Stimulated activated naive CD4-positive, alpha-beta T cell treated with Interleukin-2 at 50 U/mL for 16 hours (primary cell): Measurements from ENCODE around the gene PPP1R14C.

Experiments used
- DNase-seq: peaks from one replicate; lab custom pipeline; 2025; lab: John Stamatoyannopoulos, UW

The PPP1R14C gene

DNA sequence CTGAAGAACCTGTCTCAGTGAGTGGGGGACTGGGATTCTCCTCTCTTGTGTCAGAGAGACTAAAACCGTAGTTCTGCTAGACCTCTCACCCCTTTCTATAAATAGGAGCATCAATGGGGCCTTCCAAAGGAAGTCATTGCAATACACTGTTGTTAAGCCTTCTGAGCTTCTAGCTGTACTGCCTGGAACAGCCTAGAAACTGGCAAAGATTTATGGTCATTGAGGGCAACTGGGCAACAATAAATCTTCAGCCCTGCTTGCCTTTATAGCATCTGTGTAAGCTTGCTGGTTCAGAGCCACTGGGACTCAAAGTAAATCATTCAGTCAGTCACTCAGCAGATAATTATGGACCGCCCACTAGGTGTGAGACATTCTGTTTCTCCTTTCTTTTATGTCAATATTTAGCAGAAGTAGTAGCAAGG is 53.2 kb downstream of the PPP1R14C start:
- DNase-seq: no peak

DNA sequence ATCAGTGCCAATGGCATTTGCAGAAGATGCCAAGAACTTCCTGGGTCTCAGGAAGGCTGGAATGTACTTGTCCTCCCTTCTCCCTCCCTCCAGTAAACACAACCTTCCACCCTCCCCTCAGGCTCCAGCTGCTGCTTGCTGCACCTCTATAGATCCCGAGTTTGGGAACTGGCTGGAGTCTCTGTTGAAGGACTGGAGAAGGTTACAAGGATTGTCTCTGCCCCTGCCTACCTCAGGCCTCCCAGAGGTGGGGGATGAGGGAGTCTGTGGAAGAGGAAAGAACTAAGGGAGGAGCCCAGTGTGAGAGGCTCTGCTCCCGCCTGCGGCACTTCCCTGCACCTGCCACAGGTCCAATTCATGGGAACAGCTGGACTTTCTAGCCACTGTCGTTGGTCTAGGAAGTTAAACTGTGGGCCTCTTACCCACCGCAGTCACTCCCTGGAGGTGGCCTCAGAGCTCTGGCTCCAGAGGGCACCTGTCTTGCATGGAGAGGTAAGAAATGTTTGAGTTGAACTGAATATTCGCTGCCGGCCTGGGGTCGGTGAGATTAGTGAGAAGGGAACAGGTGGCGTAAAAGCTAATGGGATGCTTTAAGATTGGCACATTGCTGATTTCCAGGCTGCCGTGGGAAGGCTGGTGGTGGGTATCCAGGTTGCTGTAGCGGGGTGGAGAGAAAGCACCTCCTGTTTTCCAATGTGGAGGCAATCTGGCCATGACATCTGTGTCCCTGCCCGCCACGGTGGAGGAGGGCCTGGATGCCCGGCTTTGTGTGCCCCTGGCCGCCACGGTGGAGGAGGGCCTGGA is 54.3 kb downstream of the PPP1R14C start:
- no peak for DNase-seq

DNA sequence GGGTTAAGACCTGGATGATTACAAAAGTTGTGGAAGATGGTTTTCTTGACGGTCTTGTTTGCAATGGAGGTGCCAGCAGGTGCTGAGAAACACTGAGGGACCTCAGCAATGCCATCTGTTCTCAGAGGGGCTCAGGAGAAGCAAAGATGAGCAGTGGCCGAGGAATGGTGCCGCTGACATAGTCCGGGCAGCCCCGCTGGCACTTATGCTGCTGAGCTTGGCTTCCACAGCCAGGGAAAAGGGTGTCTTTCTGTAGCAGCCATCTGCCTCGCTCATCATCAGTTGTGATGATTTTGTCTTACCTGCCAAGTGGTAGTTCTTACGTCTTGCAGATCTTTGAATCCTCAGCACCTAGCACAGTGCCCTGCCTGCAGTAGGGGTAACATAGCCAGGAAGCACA is 55.7 kb downstream of the PPP1R14C start:
- DNase-seq: no peak

DNA sequence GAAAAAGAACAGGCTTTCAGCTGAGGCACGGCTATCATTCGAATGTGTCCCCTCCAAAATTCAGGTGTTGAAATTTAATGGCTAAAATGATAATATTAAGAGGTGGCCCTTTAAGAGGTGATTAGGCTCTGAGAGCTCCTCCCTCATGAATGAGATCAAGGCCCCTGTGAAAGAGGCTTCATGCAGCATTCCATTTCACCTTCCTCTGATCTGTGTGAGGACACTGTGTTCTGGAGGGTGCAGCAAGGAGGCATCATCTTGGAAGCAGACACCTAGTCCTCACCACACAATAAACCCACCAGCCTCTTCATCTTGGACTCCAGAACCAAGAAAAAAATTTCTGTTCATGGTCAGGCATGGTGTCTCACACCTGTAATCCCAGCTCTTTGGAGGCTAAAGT is 56.4 kb downstream of the PPP1R14C start:
- no peak for DNase-seq

DNA sequence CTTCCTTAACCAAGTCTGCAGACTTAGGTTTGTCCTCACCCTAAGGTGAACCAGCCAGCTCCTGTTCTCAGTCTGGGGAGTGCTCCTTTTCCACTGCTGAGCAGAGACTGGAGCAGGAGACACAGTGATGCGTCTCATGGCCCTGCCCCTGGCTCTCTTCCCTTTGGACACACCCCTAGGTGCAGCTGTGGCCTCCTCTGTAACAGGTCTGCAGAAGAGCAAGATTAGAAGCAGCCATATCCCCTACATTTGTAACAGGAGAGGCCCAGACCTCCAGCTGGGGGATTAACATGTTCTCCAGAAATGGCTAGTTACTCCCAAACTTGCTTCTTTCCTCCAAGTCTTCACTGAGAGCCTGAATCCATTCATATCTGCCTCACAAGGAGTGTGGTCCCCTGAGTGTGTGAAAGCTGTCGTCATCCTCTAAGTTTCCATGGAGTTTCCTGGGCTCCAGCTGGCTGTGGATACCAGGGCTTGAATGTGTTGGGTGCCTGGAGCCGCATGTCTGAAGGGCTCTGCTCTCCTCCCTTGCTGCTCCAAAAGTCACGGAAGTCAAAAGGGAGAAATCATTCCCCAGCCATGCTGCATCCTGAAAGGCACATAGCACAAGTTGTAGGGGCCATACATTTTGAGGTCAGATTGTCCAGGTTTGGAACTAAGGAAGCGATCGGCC is 57.7 kb downstream of the PPP1R14C start:
- DNase-seq: no peak

DNA sequence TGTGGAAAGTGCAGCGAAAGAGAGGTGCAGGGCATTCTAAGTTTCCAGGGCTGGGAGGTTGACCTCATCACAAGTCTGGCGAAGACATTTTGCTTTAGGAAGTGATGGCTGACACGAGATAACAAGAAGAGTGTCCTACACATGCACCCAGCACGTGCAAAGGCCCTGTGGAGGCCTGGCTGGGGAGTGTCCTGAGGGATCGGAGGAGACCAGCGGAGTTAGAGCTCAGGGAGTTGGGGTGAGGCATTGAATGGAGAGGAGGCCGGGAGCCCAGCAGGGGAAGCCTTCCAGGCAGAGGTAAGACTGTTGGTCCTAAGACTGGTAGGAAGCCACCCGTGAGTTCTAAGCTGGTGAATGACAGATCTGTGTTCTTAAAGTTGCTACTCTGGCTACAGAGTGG is 58.4 kb downstream of the PPP1R14C start:
- DNase-seq: no peak

DNA sequence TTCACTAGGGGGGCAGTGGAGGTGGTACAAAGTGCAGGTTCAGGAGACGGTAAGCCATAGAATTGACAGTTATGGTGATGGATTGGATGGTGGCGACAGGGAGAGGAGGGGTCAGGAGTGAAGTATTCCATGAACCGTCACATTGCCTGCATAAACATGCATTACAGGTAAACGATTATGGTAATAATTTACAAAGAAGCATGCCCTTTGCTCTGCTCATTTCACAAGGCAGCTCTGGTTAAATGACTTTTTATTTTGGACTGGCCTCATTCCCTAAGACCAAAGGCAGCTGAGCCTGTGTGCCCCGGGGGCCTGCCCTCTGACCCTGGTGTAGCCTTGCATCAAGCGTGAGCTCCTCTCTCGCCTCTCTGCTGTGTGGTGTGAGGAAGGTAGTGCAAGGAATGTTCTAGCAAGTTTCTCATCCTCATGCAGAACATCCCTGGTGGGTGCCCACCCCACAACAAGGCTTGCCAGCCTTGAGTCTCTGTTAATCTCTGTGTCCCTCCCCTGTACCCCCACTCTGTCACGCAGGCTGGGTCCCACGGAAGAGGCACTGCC is 59.0 kb downstream of the PPP1R14C start:
- no peak for DNase-seq

DNA sequence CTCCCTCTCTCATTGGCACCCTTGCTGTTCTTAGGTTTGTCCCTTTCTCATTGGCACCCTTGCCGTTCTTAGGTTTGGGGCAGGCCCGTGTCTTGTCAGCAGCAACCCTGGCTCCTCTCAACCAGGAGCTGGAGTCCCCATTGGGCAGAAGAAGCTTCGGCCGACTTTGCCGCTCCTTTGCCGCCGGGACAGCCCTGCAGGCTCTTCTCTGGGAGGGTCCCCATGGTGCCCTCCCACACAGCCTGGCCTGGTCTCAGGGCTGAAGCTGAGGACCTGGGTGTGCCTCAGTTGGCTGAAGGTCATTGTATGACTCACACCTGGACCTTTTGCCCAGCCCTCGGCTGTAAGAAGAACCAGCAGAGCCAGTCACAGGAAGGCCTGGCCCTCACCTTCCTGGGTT is 59.6 kb downstream of the PPP1R14C start:
- DNase-seq: no peak

DNA sequence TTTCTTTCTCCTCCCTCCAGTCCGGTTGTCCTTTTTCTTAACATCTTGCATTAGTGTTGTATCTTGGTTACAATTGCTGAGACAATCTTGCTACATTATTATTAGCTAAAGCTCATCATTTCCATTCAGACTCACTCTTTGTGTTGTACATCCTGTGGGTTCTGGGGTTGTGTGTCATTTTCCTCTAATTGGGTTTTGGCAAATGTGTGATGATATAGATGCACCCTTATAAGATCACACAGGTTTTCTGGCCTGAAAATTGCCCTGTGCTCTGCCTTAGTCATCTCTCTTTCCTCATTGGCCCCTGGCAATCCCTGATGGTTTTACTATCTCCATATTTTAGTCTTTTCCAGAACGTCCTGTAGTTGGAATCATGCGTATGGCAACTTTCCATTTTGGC is 60.1 kb downstream of the PPP1R14C start:
- DNase-seq: no peak

DNA sequence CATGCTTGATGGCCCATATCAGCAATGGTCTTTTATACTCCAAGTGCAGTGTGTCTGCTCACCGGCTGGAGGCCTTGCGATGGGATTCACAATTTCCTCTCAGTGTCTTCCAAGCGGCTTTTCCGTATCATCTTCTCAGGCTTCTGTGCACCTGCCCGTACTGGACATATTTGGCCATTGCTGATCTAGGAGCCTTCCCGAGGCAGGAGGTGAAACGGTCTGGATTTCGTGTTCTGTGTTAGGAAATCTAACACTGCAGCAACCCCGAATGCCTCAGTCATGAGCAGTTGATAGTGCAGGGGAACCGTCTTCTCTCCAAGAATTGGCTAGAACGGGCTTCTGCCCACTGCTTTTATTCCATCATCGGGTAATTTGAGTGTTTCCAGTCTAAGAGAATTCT is 60.5 kb downstream of the PPP1R14C start:
- DNase-seq: no peak

DNA sequence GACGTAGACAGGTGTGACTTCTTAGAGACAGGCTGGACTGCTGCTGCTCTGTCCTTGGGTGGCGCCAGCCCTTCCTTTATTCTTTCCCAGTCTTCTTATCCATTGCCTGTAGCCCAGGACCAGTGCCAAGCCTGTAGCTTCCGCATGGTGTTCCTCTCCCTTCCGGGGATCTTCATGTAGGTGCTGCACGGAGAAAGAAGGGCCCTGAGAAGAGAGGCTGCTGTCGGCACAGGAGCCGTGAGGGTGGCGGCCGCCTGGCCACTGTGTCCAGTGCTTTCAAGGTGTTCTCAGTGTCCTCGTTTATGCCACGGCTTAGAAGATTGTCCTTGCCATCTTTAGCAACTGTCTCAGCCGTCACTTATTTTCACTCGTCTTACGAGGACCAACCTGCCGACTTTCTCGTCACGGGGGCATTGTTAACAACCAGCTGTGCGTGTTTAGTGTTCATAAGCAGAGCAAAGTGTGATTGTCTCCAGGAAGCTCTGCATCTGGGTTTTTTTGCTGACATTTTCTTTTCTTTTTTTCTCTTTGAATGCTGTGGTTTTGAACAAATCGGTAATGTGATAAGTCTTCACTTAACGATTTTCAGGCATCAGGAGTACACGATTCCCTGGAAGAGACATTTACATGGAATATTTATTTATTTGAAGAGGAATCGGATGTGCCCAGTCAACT is 61.2 kb downstream of the PPP1R14C start:
- no peak for DNase-seq

DNA sequence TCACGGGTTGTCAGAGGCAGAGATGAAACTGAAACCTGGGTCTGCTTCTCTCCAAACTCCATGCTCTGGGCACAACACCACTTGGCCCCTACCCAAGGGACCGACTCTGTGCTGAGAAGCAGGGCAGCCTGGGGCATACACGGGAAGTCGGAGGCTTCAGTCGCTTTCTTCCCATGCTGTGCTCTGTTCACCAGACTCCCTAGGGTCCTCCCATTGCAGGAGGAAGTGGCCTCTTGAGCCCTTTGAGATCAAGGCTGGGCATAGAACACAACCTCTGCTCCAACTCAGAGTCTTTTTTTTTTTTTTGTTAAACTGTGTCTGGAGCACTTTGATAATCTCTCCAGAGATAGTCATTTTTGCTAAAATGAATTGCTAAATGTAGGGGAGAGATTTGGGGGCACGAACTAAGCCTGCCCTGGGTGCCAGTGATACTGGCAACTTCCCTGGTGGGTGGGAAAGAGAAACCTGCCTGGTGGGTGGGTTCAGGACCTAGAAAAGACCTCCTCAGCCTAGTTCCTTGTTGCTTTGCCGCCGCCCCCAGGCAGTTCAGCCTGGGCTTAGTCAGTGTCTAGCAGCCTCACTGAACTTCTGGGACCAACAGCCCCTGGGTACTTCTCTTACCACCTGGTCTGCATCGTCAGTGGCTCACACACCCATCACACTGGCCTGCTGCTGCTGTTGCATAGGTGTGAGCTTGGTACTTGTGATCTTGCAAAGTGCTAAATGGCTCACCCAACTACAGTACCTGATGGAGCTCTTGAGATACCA is 62.0 kb downstream of the PPP1R14C start:
- DNase-seq: no peak

DNA sequence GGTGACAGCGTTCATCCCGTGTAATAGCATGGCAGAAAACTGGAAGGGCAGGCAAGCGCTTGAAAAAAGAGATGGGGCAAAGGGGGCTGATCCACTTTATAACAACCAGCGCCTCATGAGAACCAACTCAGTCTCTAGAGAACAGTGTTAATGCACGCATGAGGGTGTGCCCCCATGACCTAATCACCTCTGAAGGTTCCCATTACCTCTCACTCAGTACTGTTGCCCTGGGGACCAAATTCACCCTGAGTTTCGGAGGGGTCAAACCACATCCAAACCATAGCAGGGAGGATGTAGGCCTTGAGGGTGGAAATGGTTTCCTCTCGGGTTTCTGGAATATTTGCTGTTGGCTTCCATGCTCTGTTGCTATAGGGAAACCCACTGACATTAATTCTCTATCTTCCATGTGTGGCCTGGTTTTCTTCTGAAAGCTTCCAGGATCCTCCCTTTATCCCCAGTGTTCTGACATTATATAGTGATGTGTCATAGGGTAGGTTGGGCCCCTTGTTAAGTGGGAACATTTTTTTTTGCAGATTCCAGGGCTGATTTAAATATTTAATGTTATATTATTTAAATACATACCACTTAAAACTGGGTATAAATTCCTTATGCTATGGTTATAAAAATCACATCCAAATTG is 65.2 kb downstream of the PPP1R14C start:
- DNase-seq: no peak

DNA sequence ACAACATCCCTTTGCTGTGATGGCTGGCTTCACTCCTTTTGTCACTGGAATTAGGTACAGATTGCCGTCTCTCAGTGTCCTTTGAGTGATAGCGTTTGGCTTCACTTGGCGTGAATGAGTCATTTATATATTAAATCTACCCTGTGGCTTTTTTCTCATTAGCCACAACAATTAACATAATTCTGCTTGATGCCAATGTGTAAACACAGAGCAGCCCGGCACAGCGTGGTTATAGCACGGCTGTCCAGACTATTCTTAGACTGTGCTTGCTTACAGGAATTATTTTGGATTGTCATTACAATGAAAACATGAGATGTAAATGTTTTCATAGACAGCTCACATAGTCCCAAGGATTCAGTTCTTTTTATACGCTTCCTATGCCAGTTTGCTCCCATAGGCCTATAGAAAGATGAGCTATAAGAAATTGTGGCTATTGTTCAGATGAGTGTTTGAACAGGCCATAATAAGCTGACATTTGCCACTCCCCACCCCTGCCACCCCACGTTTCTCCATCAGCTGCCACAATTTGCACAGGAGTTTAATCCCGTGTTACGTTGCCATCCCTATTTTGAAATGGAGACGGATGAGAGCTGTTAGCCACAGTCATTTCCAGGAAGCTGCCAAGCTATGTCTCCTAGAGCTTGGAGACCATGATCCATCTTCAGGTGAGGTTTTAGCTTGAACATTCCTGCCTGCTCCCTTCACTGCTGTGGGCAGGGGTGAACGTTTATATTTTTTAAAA is 65.9 kb downstream of the PPP1R14C start:
- no peak for DNase-seq

DNA sequence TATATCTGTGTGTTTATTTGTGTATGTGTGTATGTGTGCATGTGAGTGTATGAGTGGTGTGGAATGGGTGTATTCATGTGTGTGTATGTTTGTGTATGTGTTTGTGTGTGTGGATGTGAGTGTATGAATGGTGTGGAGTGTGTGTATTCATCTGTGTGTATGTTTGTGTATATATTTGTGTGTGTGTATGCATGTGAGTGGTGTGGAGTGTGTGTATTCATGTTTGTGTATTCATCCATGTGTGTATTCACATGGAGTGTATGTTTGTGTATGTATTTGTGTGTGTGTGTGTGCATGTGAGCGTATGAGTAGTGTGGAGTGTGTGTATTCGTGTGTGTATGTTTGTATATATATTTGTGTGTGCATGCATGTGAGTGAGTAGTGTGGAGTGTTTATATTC is 66.6 kb downstream of the PPP1R14C start:
- DNase-seq: no peak

DNA sequence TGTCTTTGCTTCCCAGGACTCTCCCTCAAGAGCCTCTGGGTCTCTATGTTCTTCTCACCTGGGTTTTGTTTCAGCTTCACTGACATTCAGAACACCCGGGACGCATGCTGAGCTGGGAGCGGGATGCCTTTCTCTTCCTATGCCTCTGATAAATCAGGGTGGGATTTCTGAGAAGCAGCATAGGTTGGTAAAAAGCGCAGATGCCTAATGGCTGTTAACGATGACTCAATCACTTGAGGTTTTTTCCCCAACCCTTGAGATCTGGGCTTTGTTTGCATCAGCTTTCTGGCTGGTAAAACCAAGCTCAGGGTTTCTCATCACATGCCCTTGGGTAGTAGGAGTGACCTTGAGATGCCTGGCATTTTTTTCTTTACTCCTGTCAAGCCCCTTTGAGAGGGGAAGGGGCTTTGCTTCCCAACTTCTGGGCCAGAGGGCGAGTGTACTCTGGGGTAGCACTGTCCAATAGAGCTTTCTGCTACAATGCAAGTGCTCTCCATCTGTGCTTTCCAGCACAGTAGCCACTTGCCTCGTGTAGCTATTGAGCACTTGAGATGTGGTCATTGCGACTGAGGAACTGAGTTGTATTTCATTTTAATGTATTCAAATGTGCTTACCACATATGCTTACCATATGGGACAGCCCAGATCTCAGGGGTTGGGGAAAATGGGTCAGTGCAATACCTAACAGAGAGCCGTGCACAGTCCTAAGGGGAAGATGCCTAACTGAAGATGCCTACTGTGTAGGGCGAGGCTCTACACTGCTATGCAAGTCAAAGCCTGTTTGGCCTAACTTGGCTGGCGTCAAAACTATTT is 69.1 kb downstream of the PPP1R14C start:
- no peak for DNase-seq

DNA sequence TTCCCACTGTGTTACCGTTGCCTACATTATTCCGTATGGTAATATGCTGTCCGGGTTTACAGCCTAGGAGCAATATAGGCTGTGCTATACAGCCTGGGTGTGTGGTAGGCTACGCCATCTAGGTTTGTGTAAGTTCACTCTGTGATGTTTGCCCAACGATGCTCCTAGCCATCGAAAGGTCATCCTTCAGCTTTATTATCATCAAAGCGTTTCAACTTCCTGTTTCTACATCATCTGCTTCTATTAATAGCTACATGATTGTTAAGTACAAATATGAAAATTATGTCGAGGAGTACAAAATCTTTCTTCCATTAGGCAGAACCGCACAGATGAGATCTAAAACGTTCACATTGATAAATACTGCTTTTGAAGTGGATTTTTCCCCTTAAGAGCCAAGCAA is 69.9 kb downstream of the PPP1R14C start:
- no peak for DNase-seq

DNA sequence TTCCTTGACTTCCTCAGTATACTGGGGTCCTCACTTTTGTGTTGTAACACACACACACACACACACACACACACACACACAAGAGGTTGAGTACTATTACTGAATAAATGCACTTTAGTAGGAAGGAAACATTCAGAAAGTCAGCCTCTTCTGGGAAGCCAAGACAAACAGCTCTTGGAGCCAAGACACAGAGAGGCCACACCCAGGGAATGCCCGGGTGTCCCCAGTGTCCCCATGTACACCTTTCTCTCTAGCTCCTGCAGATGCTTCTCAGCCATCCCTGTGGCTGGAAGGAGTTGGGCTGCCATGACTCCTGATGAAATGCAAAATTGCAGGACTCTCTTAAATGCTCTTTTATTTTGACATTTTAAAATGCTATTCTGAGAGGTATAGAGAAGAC is 70.5 kb downstream of the PPP1R14C start:
- DNase-seq: no peak

DNA sequence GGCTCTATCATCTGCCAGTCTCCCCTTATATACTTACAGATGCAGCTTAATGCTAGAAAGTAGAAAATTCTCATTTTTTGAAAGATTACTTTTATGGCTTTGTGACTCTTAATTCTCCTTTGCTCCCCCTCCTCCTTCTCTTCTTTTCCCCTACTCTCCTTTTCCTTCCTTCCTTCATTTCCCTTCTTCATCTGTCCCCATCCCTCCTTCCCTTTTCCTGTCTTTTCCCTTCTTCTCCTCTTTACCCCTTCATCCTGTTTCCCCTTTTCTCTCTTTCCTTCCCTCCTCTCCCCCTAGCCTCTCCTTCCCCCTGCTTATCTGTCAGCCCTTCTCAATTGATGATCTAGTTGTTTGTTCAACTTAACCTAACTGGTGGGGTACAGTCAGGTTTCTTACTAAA is 71.5 kb downstream of the PPP1R14C start:
- DNase-seq: no peak
